GM19452 (cell line): ENCODE results near the gene SPP1.
"Not testable (repeated sequence)": the region's sequence is repeated elsewhere in the genome, so short reads cannot be mapped to it uniquely, and the experiment has no call there.

Experiments
- ATAC-seq: cut with Tn5 transposase; IDR thresholded peaks from one replicate; pipeline ENCODE4 v1.9.1; 2021; ENCODE audit not compliant: unreplicated experiment

The SPP1 gene

DNA sequence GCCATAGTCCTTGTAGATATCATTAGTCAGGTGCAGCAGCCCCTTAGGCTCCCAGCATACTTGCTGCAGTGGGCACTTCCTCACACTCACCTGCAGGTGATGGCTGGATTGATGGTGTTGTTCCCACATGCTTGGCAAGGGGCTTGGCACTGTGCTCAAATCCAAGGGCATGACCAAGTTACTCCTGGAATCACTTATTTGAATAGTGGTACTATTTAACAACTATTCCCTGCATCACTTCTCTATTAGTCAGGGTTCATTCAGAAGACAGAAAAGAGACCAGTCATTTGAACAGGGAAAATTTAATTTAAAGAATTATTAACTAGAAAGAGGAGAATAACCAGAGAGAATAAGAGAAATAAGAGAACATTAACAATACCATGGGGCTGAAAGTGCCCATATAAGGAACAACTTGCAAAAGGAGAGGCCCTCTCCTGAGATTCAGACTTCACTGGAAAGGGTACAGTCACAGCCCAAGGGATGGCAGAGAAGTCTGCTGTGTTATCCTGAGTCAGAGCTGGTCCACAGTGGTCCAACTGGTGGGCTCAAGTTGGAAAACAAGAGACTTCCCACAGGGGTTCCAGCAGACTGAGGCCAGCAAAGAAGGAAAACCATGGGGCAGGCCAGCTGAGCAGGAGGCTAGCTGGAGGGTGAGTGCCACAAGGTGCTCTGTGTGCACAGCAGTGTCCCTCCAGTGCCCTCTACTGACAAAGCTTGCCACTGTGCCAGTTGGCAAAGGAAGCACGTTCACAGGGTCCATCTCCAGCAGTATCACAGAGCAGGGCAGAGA is 9.8 kb downstream of the SPP1 start:
- peak; percentile 93 for ATAC-seq

DNA sequence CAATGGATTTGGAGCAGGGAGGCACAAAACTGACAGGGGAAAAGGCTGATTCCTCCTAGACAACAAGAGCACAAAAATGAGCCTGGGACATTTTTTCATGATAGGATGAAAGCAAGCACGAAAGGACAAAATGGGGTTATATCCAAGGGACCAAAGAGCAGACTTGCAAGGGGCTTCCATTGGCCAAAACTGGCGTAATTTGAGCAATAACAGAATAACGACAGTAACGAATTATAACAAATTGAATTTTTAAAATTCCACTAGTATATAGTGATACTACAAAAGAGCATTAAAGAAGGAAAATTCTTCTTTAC is 10.3 kb downstream of the SPP1 start:
- no peak for ATAC-seq

DNA sequence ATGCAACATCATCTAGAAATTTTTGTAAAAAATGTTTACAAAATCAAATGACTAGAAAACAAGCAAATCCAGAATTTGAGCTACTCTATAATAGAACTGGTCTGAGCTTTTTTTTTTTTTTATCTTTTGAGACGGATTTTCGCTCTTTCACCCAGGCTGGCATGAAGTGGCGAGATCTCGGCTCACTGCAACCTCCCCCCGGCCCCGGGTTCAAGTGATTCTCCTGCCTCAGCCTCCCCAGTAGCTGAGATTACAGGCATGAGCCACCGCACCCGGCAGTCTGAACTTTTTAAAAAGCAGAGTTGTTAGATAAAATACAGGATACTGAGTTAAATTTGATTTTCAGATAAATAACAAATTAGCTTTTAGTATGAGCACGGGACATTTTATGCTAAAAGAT is 11.0 kb downstream of the SPP1 start:
- no peak for ATAC-seq

DNA sequence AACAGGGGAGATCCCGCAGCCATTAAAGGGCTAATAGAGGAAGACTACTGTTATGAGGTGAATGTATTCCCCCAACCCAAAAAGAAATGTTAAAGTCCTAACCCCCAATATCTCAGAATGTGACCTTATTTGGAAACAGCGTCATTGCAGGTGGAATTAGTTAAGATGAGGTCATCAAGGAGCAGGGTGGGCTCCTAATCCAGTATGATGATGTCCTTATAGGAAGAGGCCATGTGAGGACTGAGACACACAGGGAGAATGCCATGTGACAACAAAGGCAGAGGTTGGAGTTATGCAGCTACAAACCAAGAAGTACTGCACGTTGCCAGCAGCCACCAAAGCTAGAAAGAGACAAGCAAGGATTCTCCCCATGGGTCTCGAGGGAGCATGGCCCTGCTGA is 14.3 kb downstream of the SPP1 start:
- ATAC-seq, result no peak

GRCh38 chr4:87995435-87995834 is 19.9 kb downstream of the SPP1 start:
- ATAC-seq, result no peak

GRCh38 chr4:87999191-87999691 is 23.7 kb downstream of the SPP1 start:
- not testable (repeated sequence) for ATAC-seq

DNA sequence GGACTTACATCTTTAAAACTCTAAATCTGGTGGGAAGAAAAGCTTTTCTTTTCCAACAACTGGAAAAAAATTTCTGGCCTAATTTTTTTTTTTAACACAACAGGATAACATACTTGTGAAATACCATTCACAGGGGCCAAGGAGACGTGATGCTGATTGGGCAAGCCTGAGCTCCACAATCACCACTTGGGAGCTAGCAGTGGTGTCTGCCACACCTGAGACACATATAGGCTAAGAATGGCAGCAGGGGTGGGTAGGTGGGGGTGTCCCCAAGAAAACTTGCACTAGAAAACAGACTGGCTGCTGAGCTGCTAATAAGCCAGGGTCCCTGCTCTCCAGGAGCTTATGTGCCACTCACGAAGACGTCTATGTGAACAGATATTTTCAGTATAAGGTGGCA is 26.4 kb downstream of the SPP1 start:
- ATAC-seq, result no peak

GRCh38 chr4:88002786-88003185 is 27.3 kb downstream of the SPP1 start:
- ATAC-seq, result no peak

DNA sequence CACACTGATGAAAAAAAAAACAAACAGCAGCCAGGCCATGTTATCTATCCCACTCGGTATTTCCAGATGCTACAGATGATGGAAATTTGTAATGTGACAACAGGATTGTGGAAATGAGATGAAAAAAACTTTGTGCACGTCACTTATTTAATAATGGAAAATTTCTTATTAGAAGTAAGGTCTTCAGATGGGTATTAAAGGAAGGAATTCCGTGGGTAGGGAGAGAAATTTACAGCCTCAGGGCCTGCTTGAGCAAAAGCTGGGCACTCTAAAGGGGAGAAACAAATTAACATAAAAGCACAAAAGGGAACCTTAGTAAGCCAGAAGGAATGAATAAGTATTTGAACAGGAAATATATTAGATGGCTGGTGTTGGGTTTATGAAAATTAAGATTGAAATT is 27.7 kb downstream of the SPP1 start:
- no peak for ATAC-seq

- no peak for ATAC-seq
Measured at GRCh38 chr4:88005076-88005475, 29.6 kb downstream of the SPP1 start.

- no peak for ATAC-seq
Measured at GRCh38 chr4:88005946-88006345, 30.4 kb downstream of the SPP1 start.

DNA sequence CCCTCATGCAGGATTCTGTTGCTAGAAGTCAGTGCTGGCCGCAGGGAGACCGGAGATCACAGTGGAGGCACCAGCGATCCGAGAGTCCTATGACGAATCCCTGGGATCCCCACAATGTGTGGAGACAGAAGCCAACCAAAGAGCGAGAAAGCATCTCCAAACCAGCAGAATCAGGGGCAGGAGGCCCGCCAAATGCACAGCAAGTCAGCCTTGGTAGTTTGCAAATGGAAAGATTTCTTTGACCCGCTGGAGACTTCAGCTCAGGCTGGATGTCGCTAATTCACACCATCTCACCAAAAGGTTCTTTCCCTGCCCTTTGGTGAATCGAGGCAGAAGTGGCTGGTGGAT is 31.4 kb downstream of the SPP1 start:
- ATAC-seq, result no peak

DNA sequence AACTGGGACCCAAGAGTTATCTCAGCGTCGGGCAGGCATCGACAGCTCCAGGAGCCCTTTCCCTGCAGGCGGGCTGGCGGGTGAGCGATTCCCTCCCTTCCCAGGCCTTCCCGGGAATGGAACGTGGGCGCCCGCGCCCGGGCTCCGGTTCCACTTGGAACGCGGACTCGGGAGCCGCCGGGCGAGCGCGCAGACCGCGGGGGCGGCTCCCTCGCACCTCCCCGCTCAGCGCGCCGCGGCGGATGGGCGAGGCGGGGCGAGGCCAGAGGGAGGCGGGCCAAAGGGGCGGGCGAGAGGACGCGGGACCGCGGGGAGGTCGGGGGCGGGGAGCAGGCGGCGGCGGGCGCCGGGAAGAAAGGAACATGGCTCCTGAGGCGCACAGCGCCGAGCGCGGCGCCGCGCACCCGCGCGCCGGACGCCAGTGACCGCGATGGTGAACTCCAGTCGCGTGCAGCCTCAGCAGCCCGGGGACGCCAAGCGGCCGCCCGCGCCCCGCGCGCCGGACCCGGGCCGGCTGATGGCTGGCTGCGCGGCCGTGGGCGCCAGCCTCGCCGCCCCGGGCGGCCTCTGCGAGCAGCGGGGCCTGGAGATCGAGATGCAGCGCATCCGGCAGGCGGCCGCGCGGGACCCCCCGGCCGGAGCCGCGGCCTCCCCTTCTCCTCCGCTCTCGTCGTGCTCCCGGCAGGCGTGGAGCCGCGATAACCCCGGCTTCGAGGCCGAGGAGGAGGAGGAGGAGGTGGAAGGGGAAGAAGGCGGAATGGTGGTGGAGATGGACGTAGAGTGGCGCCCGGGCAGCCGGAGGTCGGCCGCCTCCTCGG is 32.0 kb downstream of the SPP1 start, which contains the start of gene PKD2:
Gene PKD2, plus strand, starts transcription at position 332 of the 818 bp plus-strand sequence. Its CDS starts 99 bp downstream, at position 431.
- ATAC-seq, result peak; percentile 78

DNA sequence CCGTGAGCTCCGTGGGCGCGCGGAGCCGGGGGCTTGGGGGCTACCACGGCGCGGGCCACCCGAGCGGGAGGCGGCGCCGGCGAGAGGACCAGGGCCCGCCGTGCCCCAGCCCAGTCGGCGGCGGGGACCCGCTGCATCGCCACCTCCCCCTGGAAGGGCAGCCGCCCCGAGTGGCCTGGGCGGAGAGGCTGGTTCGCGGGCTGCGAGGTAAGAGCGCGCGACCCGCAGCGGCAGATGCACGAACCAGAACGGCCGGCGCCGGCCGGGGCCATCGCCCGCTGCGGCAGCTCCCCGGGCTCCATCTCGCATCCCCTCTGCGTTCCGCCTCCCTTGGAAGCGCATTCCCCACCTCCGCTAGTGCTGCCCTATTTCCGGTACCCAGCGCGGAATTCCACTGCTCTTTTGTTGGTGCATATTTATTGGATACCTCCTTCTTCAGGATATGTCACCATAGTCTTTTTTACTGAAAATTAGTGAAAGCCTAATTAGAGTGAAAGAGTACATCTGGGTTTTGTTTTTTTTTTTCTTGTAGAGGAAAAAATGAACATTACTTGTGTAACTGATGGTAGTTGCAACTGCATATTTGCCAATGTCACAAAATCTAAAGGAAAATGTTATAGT is 32.7 kb downstream of the SPP1 start:
- ATAC-seq, result peak; percentile 45

DNA sequence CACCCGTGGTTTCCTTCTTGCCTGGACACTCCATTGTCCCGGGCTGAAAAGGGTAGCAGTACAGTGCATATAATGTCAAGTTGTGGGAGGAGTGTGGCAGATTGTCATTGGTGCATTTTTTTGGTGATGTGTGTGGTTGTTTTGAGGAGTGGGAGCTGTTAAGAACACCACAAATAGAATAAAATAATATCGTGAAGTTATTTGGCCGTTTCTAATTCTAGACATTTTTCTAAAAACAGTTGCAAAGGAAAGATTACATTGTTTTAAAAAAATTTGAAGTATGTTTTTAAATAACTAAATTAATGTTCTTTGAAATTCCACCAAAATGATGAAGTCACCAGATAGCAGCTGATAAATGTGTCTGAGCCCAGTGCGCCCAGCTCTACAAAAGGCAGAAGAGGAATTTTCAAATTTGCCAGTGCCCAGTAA is 33.2 kb downstream of the SPP1 start:
- ATAC-seq, result no peak

DNA sequence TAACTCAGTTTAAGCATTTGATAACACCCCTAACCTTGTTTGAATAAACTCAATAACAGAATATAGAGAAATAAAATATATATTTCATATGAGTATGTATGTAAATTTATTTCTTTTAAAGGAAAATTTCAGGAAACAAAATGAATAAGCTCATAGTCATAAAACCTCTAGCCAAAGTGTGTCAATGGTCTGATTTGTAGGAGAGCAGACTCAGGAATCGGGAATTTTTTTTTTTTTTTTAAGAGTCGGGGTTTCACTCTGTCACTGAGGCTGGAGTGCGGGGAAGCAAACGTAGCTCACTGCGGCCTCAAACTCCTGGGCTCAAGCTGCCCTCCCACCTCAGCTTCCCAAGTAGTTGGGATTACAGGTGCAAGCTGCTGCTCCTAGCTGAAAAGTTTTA is 34.4 kb downstream of the SPP1 start:
- no peak for ATAC-seq

DNA sequence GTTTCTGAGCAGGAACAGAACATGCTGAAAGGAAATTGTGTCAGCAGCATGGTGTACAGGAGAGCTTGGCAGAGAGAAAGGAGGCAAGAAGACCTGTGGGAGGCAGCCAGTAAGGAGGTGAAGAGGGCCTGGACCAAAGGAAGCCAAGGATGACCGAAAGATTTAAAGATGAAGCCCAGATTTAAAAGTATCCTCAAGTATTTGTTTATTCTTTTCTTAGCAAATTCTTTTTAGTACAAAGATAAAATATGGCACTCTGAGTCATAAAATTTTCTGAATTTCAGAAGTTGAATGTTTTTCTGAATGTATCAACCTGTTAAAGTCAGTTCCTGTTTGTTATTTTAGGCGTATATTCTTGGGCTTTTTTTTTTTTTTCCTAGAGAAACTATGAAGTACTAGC is 35.5 kb downstream of the SPP1 start:
- no peak for ATAC-seq

DNA sequence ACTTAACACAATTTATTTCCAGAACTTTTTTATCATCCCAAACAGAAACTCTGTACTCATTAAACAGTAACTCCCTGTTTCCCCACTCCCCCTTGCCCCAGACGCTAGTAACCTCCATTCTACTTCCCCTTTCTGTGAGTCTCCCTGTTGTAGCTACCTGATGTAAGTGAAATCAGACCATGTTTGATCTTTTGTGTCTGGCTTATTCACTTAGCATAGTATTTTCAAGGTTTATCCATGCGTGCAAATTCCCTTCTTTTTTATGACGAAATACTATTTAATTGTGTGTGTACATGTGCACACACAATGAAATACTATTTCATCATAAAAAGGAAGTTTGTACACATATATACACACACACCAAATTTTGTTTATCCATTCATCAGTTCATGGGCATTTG is 37.1 kb downstream of the SPP1 start:
- peak; percentile 45 for ATAC-seq

DNA sequence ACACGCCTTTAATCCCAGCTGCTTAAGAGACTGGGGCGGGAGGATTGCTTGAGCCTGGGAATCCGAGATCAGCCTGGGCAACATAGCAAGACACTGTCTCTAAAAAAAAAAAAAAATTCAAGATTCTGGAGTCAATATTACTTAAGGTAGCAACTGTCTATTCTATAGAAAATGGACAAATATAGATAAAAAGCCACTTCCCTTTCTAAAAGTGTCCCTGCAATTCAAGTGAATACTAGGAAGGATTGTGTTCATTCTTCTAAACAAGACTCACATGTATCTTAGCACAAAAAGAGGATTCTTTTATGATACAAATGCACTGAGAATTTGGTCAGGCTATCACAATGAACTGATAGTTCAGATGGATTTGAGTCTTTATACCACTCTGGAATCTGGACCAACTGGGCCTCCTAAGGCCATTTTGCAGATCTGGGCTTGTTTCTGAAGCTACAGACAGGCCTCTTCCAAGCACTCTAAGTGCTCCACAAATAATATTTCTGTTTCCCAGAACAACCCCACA is 38.9 kb downstream of the SPP1 start:
- no peak for ATAC-seq

- ATAC-seq, result no peak
Measured at GRCh38 chr4:88015659-88016295, 40.3 kb downstream of the SPP1 start.
